NCI-H82 treated with DMSO at 0.1 percent for 48 hours (cell line): ENCODE data around the gene EHD1.

ENCODE experiments used
- DNase-seq: peaks from one replicate; lab custom pipeline; 2025; ENCODE audit not compliant: unreplicated experiment; lab: John Stamatoyannopoulos, UW

The EHD1 gene

GRCh38 chr11:64802370-64803157, 75.9 kb downstream of the EHD1 start:
- no peak for DNase-seq
